ENCODE results near the gene CDIPT. TPM values are rescaled to one million over a fixed set of nuclear protein-coding genes. Genes with fewer than 3 reads are reported as not detected.

The CDIPT gene
- total and polyA plus RNA-seq, 2 of the 13 experiments (the other 11 are each of a cell fraction or from before 2014, with no cell fraction given), result 54.9 to 97.5 TPM

- no peak for TF ChIP-seq FIP1L1 (IDR thresholded peaks at IDR 0.05; ENCODE audit: borderline replicate concordance, insufficient read depth, low read depth, low read length)
- no peak for TF ChIP-seq ZNF782 (CRISPR knock-in tag; IDR thresholded peaks at IDR 0.05; ENCODE audit: borderline replicate concordance)
- TF ChIP-seq NFYB (CRISPR knock-in tag; IDR thresholded peaks at IDR 0.05), result no peak
- no peak for TF ChIP-seq ZNF10 (CRISPR knock-in tag; IDR thresholded peaks at IDR 0.05; ENCODE audit: borderline replicate concordance, low read depth)
- TF ChIP-seq DMAP1 (CRISPR knock-in tag; IDR thresholded peaks at IDR 0.05), result no peak; the same call in 1 of the 2 replicates
- TF ChIP-seq IKZF4 (CRISPR knock-in tag; IDR thresholded peaks at IDR 0.05; ENCODE audit: borderline replicate concordance, low read depth, not compliant biosample characterization), result no peak
- no peak for TF ChIP-seq MTF1 (CRISPR knock-in tag; IDR thresholded peaks at IDR 0.05)
- TF ChIP-seq MED8 (CRISPR knock-in tag; IDR thresholded peaks at IDR 0.05; ENCODE audit: insufficient replicate concordance), result no peak
- no peak; the same call in 1 of the 2 replicates for TF ChIP-seq ZNF788 (CRISPR knock-in tag; IDR thresholded peaks at IDR 0.05; ENCODE audit: borderline replicate concordance)
- no peak for TF ChIP-seq RNF219 (CRISPR knock-in tag; IDR thresholded peaks at IDR 0.05)
- TF ChIP-seq NAIF1 (CRISPR knock-in tag; IDR thresholded peaks at IDR 0.05; ENCODE audit: borderline replicate concordance), result no peak
- no peak for TF ChIP-seq ZBTB21 (CRISPR knock-in tag; IDR thresholded peaks at IDR 0.05)
- no peak for TF ChIP-seq ZMYM2 (CRISPR knock-in tag; IDR thresholded peaks at IDR 0.05)
- TF ChIP-seq SRY (CRISPR knock-in tag; IDR thresholded peaks at IDR 0.05), result no peak
- no peak for TF ChIP-seq U2AF1 (optimal IDR thresholded peaks at IDR 0.05; ENCODE audit: low read depth, low read length)
- TF ChIP-seq ATAD3A (CRISPR knock-in tag; IDR thresholded peaks at IDR 0.05), result no peak
- no peak for TF ChIP-seq TAF1 (CRISPR knock-in tag; IDR thresholded peaks at IDR 0.05)
- TF ChIP-seq CENPX (CRISPR knock-in tag; IDR thresholded peaks at IDR 0.05), result no peak
- TF ChIP-seq TEF (CRISPR knock-in tag; IDR thresholded peaks at IDR 0.05), result no peak
- TF ChIP-seq SETDB1 (CRISPR knock-in tag; IDR thresholded peaks at IDR 0.05; ENCODE audit: borderline replicate concordance), result no peak
- no peak for TF ChIP-seq ZBTB25 (CRISPR knock-in tag; IDR thresholded peaks at IDR 0.05)
- no peak for TF ChIP-seq SMAD3 (CRISPR knock-in tag; IDR thresholded peaks at IDR 0.05)
- TF ChIP-seq ZC3H13 (CRISPR knock-in tag; IDR thresholded peaks at IDR 0.05), result no peak; the same call in 1 of the 2 replicates
- 0 out of 2 replicates have a peak, but pooled peaks have one; percentile 7 for TF ChIP-seq MXD4 (CRISPR knock-in tag; IDR thresholded peaks at IDR 0.05)
- no peak for TF ChIP-seq ATF6 (CRISPR knock-in tag; conservative IDR thresholded peaks at IDR 0.05)
These were observed 42.0 kb downstream of the CDIPT start (continued) for GRCh38 chr16:29820730-29821642.
